ENCODE results near the gene BCL10. TPM values are rescaled to one million over a fixed set of nuclear protein-coding genes. Genes with fewer than 3 reads are reported as not detected.

BCL10 gene
- total and polyA plus RNA-seq, 3 donors from 2014 or later: 16.5 to 21.2 (median 16.8) TPM

GRCh38 chr1:85244271-85245061 is 32.0 kb downstream of the BCL10 start:
- Histone ChIP-seq H3K27ac (no peak overlapping the region), H3K36me3 (ENCODE audit: low read depth, missing control alignments) (no peaks in the 10 kb centered on the region), H3K4me3 (no peak overlapping the region), H3K9me3 (no peaks in the 10 kb centered on the region), H3K4me1 (no peaks in the 10 kb centered on the region), H3K27me3 (no peaks in the 10 kb centered on the region)
- DNase-seq: no peak
- no peak for TF ChIP-seq POLR2A (IDR thresholded peaks at IDR 0.05)
- WGBS, 2 donors: 68 to 71% methylated on average over 4 of the region's 4 CpGs
- intact Hi-C loops (cut with DNase I; ENCODE audit: low total_unique reads): no loop called here

DNA sequence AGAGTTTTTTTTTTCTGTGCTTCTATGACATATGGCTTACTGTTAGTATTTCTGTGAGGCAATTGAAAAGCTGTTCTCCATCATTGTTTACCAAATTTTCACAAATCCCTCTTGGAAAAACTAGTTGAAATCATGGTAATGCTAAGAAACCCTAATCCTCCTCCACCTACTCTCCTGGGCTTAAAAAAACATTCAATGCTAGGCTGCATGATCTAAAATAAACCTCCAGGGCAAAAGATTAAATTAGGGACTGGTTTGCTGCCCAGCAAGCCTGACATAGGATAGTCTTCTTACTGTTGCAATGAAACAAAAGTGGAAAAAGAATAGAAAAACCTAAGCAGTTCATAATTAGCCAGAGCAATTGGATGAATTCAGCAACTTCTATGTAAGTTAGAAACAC is 33.1 kb downstream of the BCL10 start:
- intact Hi-C loops (cut with DNase I; ENCODE audit: low total_unique reads): no loop called here
- no peak for DNase-seq
- H3K27ac ChIP-seq: no peak overlapping the region
- no peak overlapping the region for H3K4me3 ChIP-seq
- H3K27me3 ChIP-seq: no peaks in the 10 kb centered on the region
- no peaks in the 10 kb centered on the region for H3K4me1 ChIP-seq
- no peaks in the 10 kb centered on the region for H3K36me3 ChIP-seq (ENCODE audit: low read depth, missing control alignments)
- no peaks in the 10 kb centered on the region for H3K9me3 ChIP-seq
- no peak for TF ChIP-seq POLR2A (IDR thresholded peaks at IDR 0.05)
- no peak for TF ChIP-seq CTCF (IDR thresholded peaks at IDR 0.05)

- Histone ChIP-seq H3K4me1 (no peaks in the 10 kb centered on the region), H3K27ac (no peak overlapping the region), H3K36me3 (ENCODE audit: low read depth, missing control alignments) (no peaks in the 10 kb centered on the region), H3K27me3 (no peaks in the 10 kb centered on the region), H3K4me3 (no peak overlapping the region), H3K9me3 (no peaks in the 10 kb centered on the region)
- TF ChIP-seq CTCF (IDR thresholded peaks at IDR 0.05) (no peak), POLR2A (IDR thresholded peaks at IDR 0.05) (no peak)
- DNase-seq: no peak
- intact Hi-C loops (cut with DNase I; ENCODE audit: low total_unique reads): no loop called here
- WGBS, 2 donors: 23 to 24% methylated on average over 1 of the region's 1 CpG
These were observed 35.8 kb downstream of the BCL10 start for GRCh38 chr1:85240643-85241042.

DNA sequence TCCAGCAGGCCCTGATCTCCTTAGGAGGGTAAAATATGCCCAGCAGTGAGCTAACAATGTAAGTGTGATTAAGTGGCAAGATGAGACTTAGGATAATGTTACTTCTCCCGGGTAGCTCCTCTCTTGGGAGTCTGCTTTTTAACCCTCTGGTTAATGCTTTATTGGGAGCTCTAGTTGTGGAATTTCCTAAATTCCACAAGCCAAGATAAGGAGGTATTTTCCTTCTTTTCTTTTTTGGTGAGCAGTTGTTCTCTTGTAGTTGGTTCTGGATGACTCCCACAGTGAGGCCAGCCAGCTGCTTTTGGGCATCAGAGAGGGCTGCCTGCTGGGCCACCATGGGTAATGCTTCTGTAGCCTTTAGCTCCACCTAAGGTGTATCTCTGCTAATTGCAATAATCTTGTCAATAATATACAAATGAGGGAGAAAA is 36.2 kb downstream of the BCL10 start:
- no peak for TF ChIP-seq CTCF (IDR thresholded peaks at IDR 0.05)
- no peak for TF ChIP-seq POLR2A (IDR thresholded peaks at IDR 0.05)

GRCh38 chr1:85237613-85238012 is 38.8 kb downstream of the BCL10 start:
- intact Hi-C loops (cut with DNase I; ENCODE audit: low total_unique reads): no loop called here

More for the DNA sequence above, 36.2 kb downstream of the BCL10 start:
- no peak for DNase-seq
- 26 to 38% methylated on average over 1 of the region's 1 CpG for WGBS, 2 donors
- H3K27me3 ChIP-seq: no peaks in the 10 kb centered on the region
- H3K27ac ChIP-seq: no peak overlapping the region
- H3K9me3 ChIP-seq: no peaks in the 10 kb centered on the region
- H3K4me3 ChIP-seq: no peak overlapping the region
- no peaks in the 10 kb centered on the region for H3K4me1 ChIP-seq
- intact Hi-C loops (cut with DNase I; ENCODE audit: low total_unique reads): no loop called here
- H3K36me3 ChIP-seq (ENCODE audit: low read depth, missing control alignments): no peaks in the 10 kb centered on the region

More at GRCh38 chr1:85237613-85238012, 38.8 kb downstream of the BCL10 start:
- Histone ChIP-seq H3K36me3 (ENCODE audit: low read depth, missing control alignments) (no peaks in the 10 kb centered on the region), H3K4me3 (no peak overlapping the region), H3K27ac (no peak overlapping the region), H3K27me3 (no peaks in the 10 kb centered on the region), H3K9me3 (no peaks in the 10 kb centered on the region), H3K4me1 (no peaks in the 10 kb centered on the region)
- TF ChIP-seq POLR2A (IDR thresholded peaks at IDR 0.05): no peak
- TF ChIP-seq CTCF (IDR thresholded peaks at IDR 0.05): no peak
- DNase-seq: no peak
- WGBS, 2 donors: 62 to 86% methylated on average over 1 of the region's 1 CpG
